ENCODE data around the gene HOXA13. TPM values are rescaled to one million over a fixed set of nuclear protein-coding genes. Genes with fewer than 3 reads are reported as not detected.
A peak's percentile ranks its signal among the peaks of the same experiment; 100 is the strongest.

Gene HOXA13
- total and polyA plus RNA-seq, 2 donors (not counting 1 experiment from before 2014, with no cell fraction given) = not detected

- Histone ChIP-seq H4K20me1 (ENCODE audit: control insufficient read depth, insufficient read depth, low read length, poor library complexity, severe bottlenecking) (peaks cover 10% of the 10 kb centered on the region), H3K27me3 (replicated peaks in 1 of 4; ENCODE audit: control extremely low read depth in 1 of 4, control insufficient read depth in 3 of 4, insufficient read depth in 4 of 4, low read length in 3 of 4) (peaks cover 1 to 96% (median 84%) of the 10 kb centered on the region in 4 experiments), H3K9me3 (ENCODE audit: control extremely low read depth in 1 of 3, control insufficient read depth in 2 of 3, insufficient read depth in 1 of 3, low read length in 2 of 3) (peaks cover 0 to 87% (median 18%) of the 10 kb centered on the region in 3 donors), H3K27ac (ENCODE audit: low read length in 2 of 2) (no peak overlapping the region), H3K79me2 (ENCODE audit: control insufficient read depth, insufficient read depth, low read length) (no peaks in the 10 kb centered on the region), H3K4me1 (ENCODE audit: control insufficient read depth in 2 of 2, insufficient read depth in 2 of 2, low read length in 2 of 2) (peaks cover 65 to 75% of the 10 kb centered on the region in 2 donors), H2AFZ (ENCODE audit: insufficient read depth, low read depth, low read length, poor library complexity, severe bottlenecking) (no peak overlapping the region), H3K9ac (ENCODE audit: low read length) (peak overlapping the region; percentile 8), H3K4me2 (replicated peaks; ENCODE audit: low read depth, low read length, poor library complexity, severe bottlenecking) (peak overlapping the region; percentile 42), H3K36me3 (replicated peaks in 1 of 2; ENCODE audit: control extremely low read depth in 1 of 2, control insufficient read depth in 1 of 2, extremely low read depth in 1 of 2, insufficient read depth in 2 of 2, low read length in 1 of 2) (no peaks in the 10 kb centered on the region), H3K4me3 (ENCODE audit: control extremely low read depth in 1 of 5, extremely low read depth in 1 of 5, insufficient read depth in 1 of 5, low read depth in 2 of 5, low read length in 4 of 5) (peak overlapping the region in 2 of 5 experiments; percentile 8 to 15)
- ATAC-seq (ENCODE audit: low read depth) = no peak
- Mint-ChIP-seq H3K27me3 (peaks cover 80% of the 10 kb centered on the region), H3K27ac (peak overlapping the region; percentile 86), H3K9me3 (ENCODE audit: insufficient read depth) (no peaks in the 10 kb centered on the region), H3K4me3 (peak overlapping the region; percentile 23), H3K4me1 (peaks cover 45% of the 10 kb centered on the region)
- TF ChIP-seq EZH2 (IDR thresholded peaks at IDR 0.05; ENCODE audit: borderline replicate concordance, insufficient read depth, low read depth, low read length, poor library complexity, severe bottlenecking) (no peak), CTCF (IDR thresholded peaks at IDR 0.05) (no peak)
- CTCF ChIA-PET = interaction anchor here (0.8 to 1.5 kb wide), 2 partner anchors 787 to 1301 kb away, joined by 4 to 5 read pairs; no protein-coding TSS in a partner anchor
- 2% methylated on average over 60 of the region's 63 CpGs for WGBS (ENCODE audit: insufficient coverage)
- intact Hi-C loops (cut with micrococcal nuclease) = loop anchor here (2.0 kb wide), 2 partner anchors 85 to 1299 kb away; no protein-coding TSS in a partner anchor
- peak; percentile 57 for DNase-seq
- POLR2A ChIA-PET = interaction anchor here (1.1 to 1.5 kb wide), 2 partner anchors 10 to 1300 kb away, joined by 3 to 5 read pairs; partner anchors contain the start of gene HOXA9
Observed at GRCh38 chr7:27155816-27156507, 43.9 kb downstream of the HOXA13 start.
